GM19468 (cell line): ENCODE results near the gene IFIT5.
"Not testable (repeated sequence)": the region's sequence is repeated elsewhere in the genome, so short reads cannot be mapped to it uniquely, and the experiment has no call there.

ENCODE experiments used
- ATAC-seq: cut with Tn5 transposase; IDR thresholded peaks from one replicate; pipeline ENCODE4 v1.9.1; 2021; ENCODE audit warnings: mild to moderate bottlenecking, moderate library complexity, moderate number of reproducible peaks; ENCODE audit not compliant: unreplicated experiment; ENCODE audit errors: extremely low read depth

Gene IFIT5

GRCh38 chr10:89391907-89392756 is 22.2 kb upstream of the IFIT5 start, which contains the start of gene IFIT1:
Gene IFIT1 (plus strand): TSS chr10:89392623. CDS start chr10:89392713, 90 bp downstream.
- peak; percentile 50 for ATAC-seq

- no peak for ATAC-seq
These were observed 21.4 kb upstream of the IFIT5 start for GRCh38 chr10:89392974-89393373.

GRCh38 chr10:89393898-89394297 is 20.5 kb upstream of the IFIT5 start:
- ATAC-seq = no peak

GRCh38 chr10:89395141-89395540 is 19.2 kb upstream of the IFIT5 start:
- ATAC-seq = no peak

- ATAC-seq = no peak
These were observed 16.2 kb upstream of the IFIT5 start for GRCh38 chr10:89398003-89398749.

GRCh38 chr10:89399956-89400355 is 14.4 kb upstream of the IFIT5 start:
- ATAC-seq = no peak

- no peak for ATAC-seq
These were observed 11.3 kb upstream of the IFIT5 start for GRCh38 chr10:89403043-89403442.

- ATAC-seq = no peak
These were observed 10.0 kb upstream of the IFIT5 start for GRCh38 chr10:89404104-89405047.

- not testable (repeated sequence) for ATAC-seq
These were observed 8.2 kb upstream of the IFIT5 start for GRCh38 chr10:89406178-89406577.

GRCh38 chr10:89407792-89408191 is 6.6 kb upstream of the IFIT5 start:
- ATAC-seq = not testable (repeated sequence)

- not testable (repeated sequence) for ATAC-seq
These were observed 5.1 kb upstream of the IFIT5 start for GRCh38 chr10:89409282-89409681.

- not testable (repeated sequence) for ATAC-seq
These were observed 3.8 kb upstream of the IFIT5 start for GRCh38 chr10:89410551-89410950.

GRCh38 chr10:89411135-89411534 is 3.2 kb upstream of the IFIT5 start:
- ATAC-seq = not testable (repeated sequence)

- ATAC-seq = not testable (repeated sequence)
These were observed 2.1 kb upstream of the IFIT5 start for GRCh38 chr10:89412276-89412675.

- ATAC-seq = no peak
These were observed 913 bp upstream of the IFIT5 start for GRCh38 chr10:89413398-89413912.

- ATAC-seq = no peak
These were observed 782 bp downstream of the IFIT5 start for GRCh38 chr10:89414879-89415821.

GRCh38 chr10:89416465-89416864 is 2.1 kb downstream of the IFIT5 start:
- no peak for ATAC-seq

GRCh38 chr10:89419548-89419947 is 5.2 kb downstream of the IFIT5 start:
- no peak for ATAC-seq

- ATAC-seq = no peak
These were observed 6.7 kb downstream of the IFIT5 start for GRCh38 chr10:89421018-89421476.
